C4-2B (cell line): ENCODE data around the gene MAP3K19.

Source experiments
- ZFX ChIP-seq: fragments of 450-650 bp; IDR thresholded peaks from 2 replicates; pipeline ENCODE4 v1.6.1; 2017
- TF ChIP-seq, protein P1 (sequence below): fragments of 450-650 bp; conservative IDR thresholded peaks from 2 replicates; pipeline ENCODE4 v1.5.1; 2017; ENCODE audit warnings: mild to moderate bottlenecking

DNA sequence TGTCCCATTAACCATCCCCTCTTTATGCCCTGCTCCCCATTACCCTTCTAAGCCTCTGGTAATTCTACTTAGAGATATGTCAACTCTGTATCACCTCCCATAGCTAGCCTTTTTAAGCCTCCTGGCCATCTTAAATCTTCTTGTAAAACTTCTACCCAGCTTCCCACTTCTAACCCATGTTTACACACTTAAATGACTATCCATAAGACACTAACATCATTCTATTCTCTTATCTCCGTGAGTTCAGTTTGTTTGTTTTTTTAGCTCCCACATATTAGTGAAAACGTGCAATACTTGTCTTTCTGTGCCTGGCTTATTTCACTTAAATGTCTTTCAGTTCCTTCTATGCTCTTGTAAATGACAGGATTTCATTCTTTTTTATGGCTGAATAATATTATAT lies 47.3 kb upstream of the MAP3K19 start:
- TF ChIP-seq, protein P1, sequence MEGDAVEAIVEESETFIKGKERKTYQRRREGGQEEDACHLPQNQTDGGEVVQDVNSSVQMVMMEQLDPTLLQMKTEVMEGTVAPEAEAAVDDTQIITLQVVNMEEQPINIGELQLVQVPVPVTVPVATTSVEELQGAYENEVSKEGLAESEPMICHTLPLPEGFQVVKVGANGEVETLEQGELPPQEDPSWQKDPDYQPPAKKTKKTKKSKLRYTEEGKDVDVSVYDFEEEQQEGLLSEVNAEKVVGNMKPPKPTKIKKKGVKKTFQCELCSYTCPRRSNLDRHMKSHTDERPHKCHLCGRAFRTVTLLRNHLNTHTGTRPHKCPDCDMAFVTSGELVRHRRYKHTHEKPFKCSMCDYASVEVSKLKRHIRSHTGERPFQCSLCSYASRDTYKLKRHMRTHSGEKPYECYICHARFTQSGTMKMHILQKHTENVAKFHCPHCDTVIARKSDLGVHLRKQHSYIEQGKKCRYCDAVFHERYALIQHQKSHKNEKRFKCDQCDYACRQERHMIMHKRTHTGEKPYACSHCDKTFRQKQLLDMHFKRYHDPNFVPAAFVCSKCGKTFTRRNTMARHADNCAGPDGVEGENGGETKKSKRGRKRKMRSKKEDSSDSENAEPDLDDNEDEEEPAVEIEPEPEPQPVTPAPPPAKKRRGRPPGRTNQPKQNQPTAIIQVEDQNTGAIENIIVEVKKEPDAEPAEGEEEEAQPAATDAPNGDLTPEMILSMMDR, result no peak
- no peak for TF ChIP-seq ZFX
